GM10266 (cell line): Measurements from ENCODE around the gene SP2.

Source experiments
- DNase-seq: peaks from one replicate; pipeline ENCODE4 v3.0.0; 2012; ENCODE audit errors: extremely low spot score
- CTCF ChIP-seq: IDR thresholded peaks from 2 replicates; pipeline ENCODE4 v1.5.1; 2012; ENCODE audit warnings: mild to moderate bottlenecking, low read depth; ENCODE audit not compliant: control insufficient read depth, insufficient read depth; ENCODE audit errors: missing control alignments

Gene SP2

GRCh38 chr17:47879028-47879585 lies 16.9 kb upstream of the SP2 start:
- no peak for TF ChIP-seq CTCF
- DNase-seq, result no peak

DNA sequence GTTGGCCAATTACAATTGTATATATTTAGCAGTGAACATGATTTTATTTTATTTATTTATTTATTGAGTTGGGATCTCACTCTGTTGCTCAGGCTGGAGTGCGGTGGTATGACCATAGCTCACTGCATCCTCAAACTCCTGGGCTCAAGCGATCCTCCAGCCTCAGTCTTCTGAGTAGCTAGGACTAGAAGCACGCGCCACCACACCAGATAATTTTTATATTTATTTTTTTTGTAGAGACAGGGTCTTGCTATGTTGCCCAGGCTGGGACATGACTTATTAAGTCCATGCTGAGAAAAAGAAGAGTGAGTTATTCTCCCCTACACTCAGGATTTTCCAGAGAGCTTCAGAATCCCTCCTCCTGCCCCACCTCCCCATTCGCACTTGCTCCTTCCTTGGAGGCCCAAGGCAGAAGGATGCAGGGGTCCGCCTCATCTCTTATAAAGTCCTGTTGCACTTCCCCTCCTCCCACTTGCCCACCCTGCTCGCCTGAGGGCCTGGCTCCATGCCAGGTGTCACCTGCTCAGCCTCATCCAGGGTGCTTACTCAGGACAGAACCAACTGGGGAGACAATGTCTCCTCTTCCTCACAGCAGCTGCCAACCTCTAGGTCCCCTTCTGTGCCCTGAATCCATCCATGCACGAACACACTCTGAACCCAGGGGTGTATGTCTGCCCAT lies 16.1 kb upstream of the SP2 start:
- TF ChIP-seq CTCF, result no peak
- no peak for DNase-seq

DNA sequence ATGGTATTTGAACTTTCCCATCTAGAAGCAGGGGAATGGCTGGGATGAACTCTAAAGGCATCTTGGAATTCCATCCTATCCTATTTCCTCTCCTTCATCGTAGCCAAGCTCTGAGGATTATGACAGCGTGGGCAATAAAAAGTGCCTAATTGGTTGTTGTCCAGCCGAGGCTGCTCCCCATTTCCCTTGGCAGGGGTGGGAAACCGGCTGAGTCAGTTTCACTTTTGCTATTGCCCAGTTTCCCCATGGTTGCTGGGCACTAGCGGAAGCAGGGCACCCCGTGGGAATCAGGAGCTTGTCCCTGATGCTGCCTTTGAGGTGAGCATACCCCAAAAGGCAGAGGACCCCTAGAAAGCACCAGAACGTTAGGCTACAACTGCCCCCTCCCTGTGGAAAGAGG lies 13.8 kb upstream of the SP2 start:
- DNase-seq, result no peak
- no peak for TF ChIP-seq CTCF

DNA sequence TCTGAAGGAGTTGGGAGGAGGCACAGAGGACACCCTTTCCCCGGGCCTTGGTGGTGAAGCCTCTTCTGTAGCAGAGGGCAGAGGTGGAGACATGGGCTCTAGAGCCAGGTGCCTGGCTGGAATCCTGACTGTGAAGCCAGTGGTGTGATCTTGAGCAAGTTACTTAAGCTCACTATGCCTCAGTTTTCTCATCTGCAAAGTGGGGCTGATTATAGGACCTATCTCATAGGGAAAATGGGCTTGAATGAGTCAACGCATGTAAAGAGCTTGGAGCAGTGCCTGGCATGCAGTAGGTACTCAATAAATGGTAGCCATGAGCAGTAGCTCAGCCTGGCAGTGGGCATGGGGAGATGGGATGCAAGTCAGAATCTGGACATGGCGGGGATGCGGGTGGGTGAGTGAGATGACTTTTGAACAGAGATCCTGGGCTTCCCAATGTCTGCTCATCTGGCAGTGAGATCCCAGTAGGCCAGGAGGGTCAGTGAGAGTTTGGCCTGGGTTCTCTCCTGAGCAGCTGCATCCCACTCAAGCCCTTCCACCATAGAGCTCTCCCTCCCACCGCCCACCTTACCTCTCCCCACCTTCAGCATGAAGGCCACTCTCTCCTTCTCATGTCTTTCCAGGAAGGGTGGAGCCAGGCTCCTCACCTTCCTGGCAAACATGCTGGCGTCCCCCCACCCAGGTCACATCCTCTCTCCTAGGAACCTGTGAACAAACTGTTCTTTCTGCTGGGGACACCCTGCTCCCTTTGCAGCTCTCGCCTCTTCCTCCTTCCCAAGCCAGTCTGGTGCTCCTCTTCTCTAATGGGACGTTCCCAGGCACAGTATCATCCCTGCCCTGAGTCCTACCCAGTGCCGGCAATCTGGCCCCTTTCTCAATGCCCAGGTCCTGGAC lies 13.1 kb upstream of the SP2 start:
- DNase-seq, result no peak
- no peak for TF ChIP-seq CTCF

DNA sequence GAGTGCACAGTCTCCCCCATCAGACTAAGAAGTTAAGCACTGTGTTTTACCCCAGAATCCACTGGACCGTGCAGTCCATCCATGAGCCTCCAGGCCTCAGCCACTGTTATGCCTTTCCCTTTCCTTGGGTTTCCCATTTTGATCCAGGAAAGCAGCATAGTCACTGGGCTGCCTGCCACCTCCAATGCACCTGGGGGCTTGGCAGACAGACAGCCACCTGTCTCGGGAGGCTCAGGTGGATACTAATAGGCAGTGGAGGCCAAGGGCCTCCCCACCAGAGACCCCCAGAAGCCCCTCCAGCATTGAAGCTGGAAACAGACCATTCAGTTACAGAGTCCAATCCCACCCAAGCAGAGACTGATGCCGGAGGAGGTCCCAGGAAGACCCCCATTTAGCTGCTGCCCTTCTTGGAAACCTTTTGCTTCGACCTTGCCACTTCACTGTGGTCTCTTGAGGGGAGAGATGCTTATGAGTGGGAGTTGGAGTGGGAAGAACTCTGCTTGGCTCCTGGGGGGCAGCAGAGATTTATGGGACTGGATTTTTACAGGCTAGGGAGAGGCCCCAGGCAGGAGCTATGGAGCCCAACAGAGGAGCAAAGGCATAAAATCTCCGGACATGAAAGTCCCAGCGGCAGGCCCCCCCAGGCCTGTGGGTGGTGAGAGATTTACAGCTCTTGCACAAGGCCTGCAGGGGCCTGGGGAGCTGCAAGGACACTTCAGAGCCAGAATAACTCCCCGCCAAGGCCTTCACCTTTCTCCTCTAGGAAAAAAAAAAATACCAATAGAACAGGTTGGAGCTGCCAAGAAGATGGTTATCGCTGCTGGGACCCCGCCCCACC lies 12.2 kb upstream of the SP2 start:
- no peak for TF ChIP-seq CTCF
- no peak for DNase-seq

DNA sequence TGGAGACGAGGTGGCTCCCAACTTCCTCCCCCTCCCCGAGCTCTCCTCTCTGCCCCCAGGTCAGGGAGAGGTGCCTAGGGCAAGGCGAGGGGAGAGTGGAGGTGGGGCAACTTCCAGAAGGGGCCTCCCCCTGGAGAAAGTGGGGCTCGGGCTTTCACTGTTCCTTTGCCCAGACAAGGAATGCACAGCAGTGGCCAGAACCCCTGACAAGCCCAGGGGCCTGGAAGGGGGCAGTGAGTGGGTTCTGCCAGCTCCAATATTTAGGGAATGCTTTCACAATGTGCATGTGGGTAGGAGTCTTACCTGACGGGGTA lies 11.7 kb upstream of the SP2 start:
- DNase-seq, result no peak
- no peak for TF ChIP-seq CTCF
